Activated CD4-positive, alpha-beta memory T cell treated with anti-CD3 and anti-CD28 coated beads for 36 hours (primary cell): Measurements from ENCODE around the gene PPFIA1. TPM values are rescaled to one million over a fixed set of nuclear protein-coding genes. Genes with fewer than 3 reads are reported as not detected.
"Not testable (repeated sequence)": the region's sequence is repeated elsewhere in the genome, so short reads cannot be mapped to it uniquely, and the experiment has no call there.

Experiments used
- CTCF ChIA-PET: fragments of 350-600 bp; sonication (Branson Sonifier 250); formaldehyde crosslinking; loops from one replicate; lab custom pipeline; 2021; ENCODE audit warnings: antibody characterized with exemption, inconsistent platforms; lab: Charles Lee
- POLR2A ChIA-PET: fragments of 350-600 bp; sonication (Branson Sonifier 250); formaldehyde crosslinking; loops from one replicate; lab custom pipeline; 2021; ENCODE audit warnings: antibody characterized with exemption; lab: Charles Lee
- DNase-seq: peaks from one replicate; pipeline ENCODE4 v3.0.0-alpha.2; 2020
- H3K27ac Mint-ChIP-seq: one replicate; pipeline ENCODE4 v1.8.0; 2021; ENCODE audit warnings: mixed read lengths
- H3K27me3 Mint-ChIP-seq: one replicate; pipeline ENCODE4 v1.8.0; 2021; ENCODE audit warnings: mixed read lengths
- H3K36me3 Mint-ChIP-seq: one replicate; pipeline ENCODE4 v1.8.0; 2021; ENCODE audit warnings: mixed read lengths
- H3K4me1 Mint-ChIP-seq: one replicate; pipeline ENCODE4 v1.8.0; 2021; ENCODE audit warnings: low read depth, mixed read lengths
- H3K4me3 Mint-ChIP-seq: one replicate; pipeline ENCODE4 v1.8.0; 2021; ENCODE audit warnings: mild to moderate bottlenecking, mixed read lengths
- H3K9me3 Mint-ChIP-seq: one replicate; pipeline ENCODE4 v1.8.0; 2021; ENCODE audit warnings: mixed read lengths
- intact Hi-C: fragments of 100-400 bp; cut with micrococcal nuclease; formaldehyde crosslinking; loops from one replicate; pipeline ENCODE4 v1.15.1; 2023
- total RNA-seq, 2 experiments: library from RNA; stranded (reverse); gene quantifications; one replicate each; pipeline ENCODE4 v1.2.3, GENCODE V29; 2021

The PPFIA1 gene
- total RNA-seq, 2 experiments from 2014 or later = 23.1 to 26.7 TPM

DNA sequence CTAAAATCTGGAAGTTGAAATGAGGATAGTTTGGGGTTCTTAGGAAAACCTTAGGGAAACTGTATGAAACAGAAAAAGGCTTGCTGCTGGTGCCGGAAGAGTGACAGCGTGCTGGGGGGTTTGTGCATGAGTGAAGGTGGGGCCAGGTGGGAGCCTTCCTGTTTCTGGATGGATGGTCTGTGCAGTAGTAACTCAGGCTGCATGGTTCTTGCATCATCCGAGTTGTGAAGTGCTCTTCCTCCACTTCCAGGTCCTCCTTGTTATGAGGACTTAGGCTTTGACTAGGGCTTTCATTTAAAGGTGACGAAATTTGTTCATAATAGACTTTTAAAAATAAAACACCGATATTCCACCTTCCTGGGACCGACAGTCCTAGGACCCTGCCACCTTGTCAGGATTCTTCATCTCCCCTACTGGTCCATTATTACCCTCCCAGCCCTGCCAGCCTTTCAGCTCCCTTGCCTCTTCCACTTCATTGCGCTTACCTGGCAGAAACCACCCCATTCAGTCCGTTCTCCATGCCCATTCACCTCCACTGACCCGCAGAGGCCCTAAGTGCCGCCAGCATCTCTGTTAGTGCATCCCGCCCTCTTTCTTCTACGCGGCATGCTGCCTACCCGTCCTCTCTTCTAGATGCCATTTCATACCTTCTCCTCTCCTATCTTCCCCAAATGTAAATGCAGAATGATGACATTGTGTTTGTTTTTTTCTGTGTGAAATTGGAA, 47.3 kb downstream of the PPFIA1 start:
- no peaks in the 10 kb centered on the region for H3K27me3 Mint-ChIP-seq
- ChIA-PET POLR2A (no interaction called here), CTCF (no interaction called here)
- no peaks in the 10 kb centered on the region for H3K9me3 Mint-ChIP-seq
- DNase-seq = no peak
- intact Hi-C loops = no loop called here
- peaks cover 8% of the 10 kb centered on the region for H3K36me3 Mint-ChIP-seq
- H3K27ac Mint-ChIP-seq = no peak overlapping the region
- no peak overlapping the region for H3K4me3 Mint-ChIP-seq
- H3K4me1 Mint-ChIP-seq = peaks cover 10% of the 10 kb centered on the region

DNA sequence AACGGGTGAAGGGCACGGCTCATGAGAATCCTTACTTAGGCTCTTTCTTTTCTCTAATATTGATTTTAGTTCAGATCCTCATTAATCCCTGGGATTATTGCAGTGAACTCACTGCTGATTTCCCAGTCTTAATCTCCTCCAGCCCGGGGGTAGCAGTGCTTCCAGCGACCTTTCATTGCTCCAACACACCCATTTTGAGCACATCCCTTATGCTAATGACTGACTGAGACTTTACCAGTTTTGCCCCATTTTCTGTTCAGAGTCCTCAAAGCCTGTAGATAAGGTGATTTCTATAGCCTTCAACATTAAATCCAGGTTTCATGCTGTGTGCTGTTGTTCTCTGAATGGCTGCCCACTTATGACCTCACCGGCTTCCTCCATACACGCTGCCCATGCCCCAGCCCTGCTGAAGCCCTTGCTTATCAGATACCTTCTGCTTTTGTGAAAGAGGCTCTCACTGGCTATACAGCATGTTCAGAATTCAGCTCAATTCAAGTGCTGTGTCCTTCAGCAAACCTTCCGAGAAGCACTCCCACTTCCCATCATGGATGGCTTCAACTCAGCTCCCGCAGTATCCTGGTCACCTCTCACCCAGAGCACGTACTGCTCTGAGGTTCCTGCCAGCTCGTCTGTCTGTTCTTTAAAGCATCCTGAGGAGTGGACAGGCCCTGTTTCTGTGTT, 49.0 kb downstream of the PPFIA1 start:
- no peak overlapping the region for H3K4me3 Mint-ChIP-seq
- H3K36me3 Mint-ChIP-seq = peaks cover 9% of the 10 kb centered on the region
- intact Hi-C loops = no loop called here
- ChIA-PET CTCF (no interaction called here), POLR2A (no interaction called here)
- H3K4me1 Mint-ChIP-seq = peaks cover 3% of the 10 kb centered on the region
- DNase-seq = no peak
- H3K9me3 Mint-ChIP-seq = no peaks in the 10 kb centered on the region
- H3K27ac Mint-ChIP-seq = no peak overlapping the region
- no peaks in the 10 kb centered on the region for H3K27me3 Mint-ChIP-seq

DNA sequence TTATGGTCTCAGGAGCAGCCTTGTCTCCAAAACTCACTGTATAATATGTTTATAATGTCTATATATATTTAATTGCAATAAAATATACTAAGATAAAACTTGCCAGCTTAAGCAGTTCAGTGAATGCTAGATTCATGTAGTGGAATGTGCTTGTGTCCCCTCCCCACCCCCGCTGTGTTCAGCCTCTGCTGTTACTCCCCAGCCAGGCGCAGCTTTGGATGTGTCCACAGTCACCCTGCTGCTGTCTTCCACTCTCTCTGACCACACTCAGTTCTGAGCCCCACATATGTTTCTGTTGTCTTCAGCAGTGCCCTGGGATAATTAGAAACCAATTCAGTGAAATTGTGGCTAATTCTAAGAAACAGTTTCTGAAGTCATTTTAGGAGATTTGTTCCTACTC, 52.2 kb downstream of the PPFIA1 start:
- CTCF ChIA-PET = no interaction called here
- Mint-ChIP-seq H3K9me3 (no peaks in the 10 kb centered on the region), H3K4me1 (peaks cover 3% of the 10 kb centered on the region), H3K27me3 (no peaks in the 10 kb centered on the region), H3K27ac (no peak overlapping the region), H3K4me3 (no peak overlapping the region), H3K36me3 (peaks cover 22% of the 10 kb centered on the region)
- POLR2A ChIA-PET = no interaction called here
- intact Hi-C loops = no loop called here
- DNase-seq = no peak

DNA sequence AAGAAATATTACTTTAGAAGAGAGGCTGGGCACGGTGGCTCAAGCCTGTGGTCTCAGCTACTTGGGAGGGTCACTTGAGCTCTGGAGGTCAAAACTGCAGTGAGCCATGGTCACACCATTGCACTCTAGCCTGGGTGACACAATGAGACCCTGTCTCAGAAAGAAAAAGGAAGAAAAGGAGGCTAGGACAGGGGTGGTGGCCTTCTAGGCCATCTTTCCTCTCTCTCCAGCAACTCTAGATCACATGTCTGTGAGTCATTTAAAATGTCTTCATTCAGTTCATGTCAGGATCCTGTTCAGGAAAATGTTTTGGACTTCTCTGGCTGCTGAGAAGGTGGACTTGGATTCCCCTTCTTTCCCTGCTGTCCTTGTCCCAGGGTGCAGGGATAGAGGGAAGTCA, 53.3 kb downstream of the PPFIA1 start:
- H3K27me3 Mint-ChIP-seq = no peaks in the 10 kb centered on the region
- peaks cover 31% of the 10 kb centered on the region for H3K36me3 Mint-ChIP-seq
- H3K27ac Mint-ChIP-seq = no peak overlapping the region
- CTCF ChIA-PET = no interaction called here
- H3K4me3 Mint-ChIP-seq = no peak overlapping the region
- POLR2A ChIA-PET = no interaction called here
- H3K4me1 Mint-ChIP-seq = peaks cover 3% of the 10 kb centered on the region
- intact Hi-C loops = no loop called here
- H3K9me3 Mint-ChIP-seq = no peaks in the 10 kb centered on the region
- DNase-seq = no peak

DNA sequence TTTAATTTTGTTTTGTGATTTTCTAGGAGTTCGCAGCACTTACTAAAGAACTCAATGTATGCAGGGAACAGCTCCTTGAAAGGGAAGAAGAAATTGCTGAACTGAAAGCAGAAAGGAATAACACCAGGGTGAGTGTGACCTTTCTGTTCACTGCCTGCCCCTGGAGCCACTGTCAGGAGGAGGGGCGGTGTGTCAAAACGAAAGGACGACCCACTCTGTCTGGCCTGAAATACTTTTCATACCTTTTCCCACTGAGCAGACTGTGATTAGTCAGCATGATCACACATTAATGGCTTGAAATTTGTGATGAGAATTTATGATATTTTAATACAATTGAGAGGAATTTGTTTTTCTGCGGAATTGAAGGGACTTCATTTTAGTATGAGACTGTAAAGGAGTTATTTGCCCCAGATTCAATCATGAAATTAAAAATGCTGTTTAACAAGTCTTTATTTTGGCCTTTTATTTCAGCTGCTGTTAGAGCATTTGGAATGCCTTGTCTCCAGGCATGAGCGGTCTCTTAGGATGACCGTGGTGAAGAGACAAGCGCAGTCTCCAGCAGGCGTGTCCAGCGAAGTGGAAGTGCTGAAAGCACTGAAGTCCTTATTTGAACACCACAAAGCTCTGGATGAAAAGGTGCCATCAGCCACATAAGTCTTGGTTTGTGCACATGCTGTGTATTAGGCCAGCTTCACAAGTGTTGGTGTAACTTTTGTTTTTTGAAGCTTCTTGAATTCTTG, 54.1 kb downstream of the PPFIA1 start:
- no peak for DNase-seq
- Mint-ChIP-seq H3K27ac (no peak overlapping the region), H3K4me1 (peaks cover 3% of the 10 kb centered on the region), H3K9me3 (no peaks in the 10 kb centered on the region), H3K36me3 (peaks cover 32% of the 10 kb centered on the region), H3K27me3 (no peaks in the 10 kb centered on the region), H3K4me3 (no peak overlapping the region)
- CTCF ChIA-PET = no interaction called here
- POLR2A ChIA-PET = no interaction called here
- intact Hi-C loops = no loop called here

DNA sequence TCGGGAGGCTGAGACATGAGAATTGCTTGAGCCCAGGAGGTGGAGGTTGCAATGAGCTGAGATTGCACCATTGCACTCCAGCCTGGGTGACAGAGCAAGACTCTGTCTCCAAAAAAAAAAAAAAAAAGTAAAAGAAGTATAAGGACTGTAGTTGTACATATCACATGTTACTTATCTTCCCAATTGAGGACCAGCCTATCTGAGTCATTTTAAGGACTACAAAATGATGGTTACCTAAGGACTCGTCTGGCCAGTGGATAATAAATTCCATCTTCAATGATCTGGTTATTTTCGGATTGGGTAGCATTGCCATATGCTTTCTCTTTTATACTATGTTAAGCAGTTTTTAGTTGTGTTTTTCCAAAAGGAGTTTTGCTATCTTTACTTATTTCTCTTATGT, 55.3 kb downstream of the PPFIA1 start:
- ChIA-PET POLR2A (no interaction called here), CTCF (no interaction called here)
- intact Hi-C loops = no loop called here
- no peaks in the 10 kb centered on the region for H3K9me3 Mint-ChIP-seq
- H3K27me3 Mint-ChIP-seq = no peaks in the 10 kb centered on the region
- peaks cover 3% of the 10 kb centered on the region for H3K4me1 Mint-ChIP-seq
- H3K4me3 Mint-ChIP-seq = no peak overlapping the region
- peaks cover 38% of the 10 kb centered on the region for H3K36me3 Mint-ChIP-seq
- no peak for DNase-seq
- no peak overlapping the region for H3K27ac Mint-ChIP-seq

DNA sequence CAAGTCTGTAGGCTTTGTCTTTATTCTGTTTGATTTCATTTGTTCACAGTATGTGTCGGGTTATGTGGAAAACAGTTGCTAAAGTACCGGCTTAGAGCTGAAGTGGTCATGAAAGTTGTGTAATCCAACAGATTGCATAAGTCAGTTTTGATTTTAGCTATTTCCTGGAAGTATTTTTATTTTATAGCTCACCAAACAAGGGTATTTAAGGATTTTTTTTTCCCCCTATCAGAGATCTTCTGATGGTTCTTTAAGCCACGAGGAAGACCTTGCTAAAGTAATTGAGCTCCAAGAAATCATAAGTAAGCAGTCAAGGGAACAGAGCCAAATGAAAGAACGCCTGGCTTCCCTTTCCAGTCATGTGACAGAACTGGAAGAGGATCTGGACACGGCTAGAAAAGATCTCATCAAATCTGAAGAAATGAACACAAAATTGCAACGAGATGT, 55.9 kb downstream of the PPFIA1 start:
- DNase-seq = no peak
- H3K27me3 Mint-ChIP-seq = no peaks in the 10 kb centered on the region
- no peaks in the 10 kb centered on the region for H3K9me3 Mint-ChIP-seq
- no peak overlapping the region for H3K4me3 Mint-ChIP-seq
- peaks cover 3% of the 10 kb centered on the region for H3K4me1 Mint-ChIP-seq
- peaks cover 37% of the 10 kb centered on the region for H3K36me3 Mint-ChIP-seq
- H3K27ac Mint-ChIP-seq = no peak overlapping the region
- ChIA-PET POLR2A (no interaction called here), CTCF (no interaction called here)
- intact Hi-C loops = no loop called here

DNA sequence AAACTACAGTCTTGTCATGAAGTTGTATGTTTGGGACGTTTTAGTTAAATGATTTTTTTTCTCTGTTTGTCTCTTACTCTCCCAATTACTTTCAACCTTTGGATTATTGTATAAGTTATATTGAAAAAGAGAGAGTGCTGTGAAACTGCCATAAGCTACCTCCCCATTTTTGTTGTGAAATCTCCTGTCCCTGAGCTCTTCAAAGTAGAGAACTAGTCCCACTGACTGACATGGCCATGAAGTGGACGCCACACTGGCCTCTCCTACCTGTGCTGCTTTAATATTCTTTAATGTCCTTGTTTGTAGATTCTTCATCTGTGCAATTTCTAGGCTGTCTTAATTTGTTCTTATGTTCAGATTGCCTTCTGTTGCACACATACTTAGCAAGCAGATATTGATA, 56.3 kb downstream of the PPFIA1 start:
- Mint-ChIP-seq H3K36me3 (peaks cover 38% of the 10 kb centered on the region), H3K27me3 (no peaks in the 10 kb centered on the region), H3K9me3 (no peaks in the 10 kb centered on the region), H3K4me3 (no peak overlapping the region), H3K27ac (no peak overlapping the region), H3K4me1 (peaks cover 3% of the 10 kb centered on the region)
- CTCF ChIA-PET = no interaction called here
- intact Hi-C loops = no loop called here
- POLR2A ChIA-PET = no interaction called here
- no peak for DNase-seq

DNA sequence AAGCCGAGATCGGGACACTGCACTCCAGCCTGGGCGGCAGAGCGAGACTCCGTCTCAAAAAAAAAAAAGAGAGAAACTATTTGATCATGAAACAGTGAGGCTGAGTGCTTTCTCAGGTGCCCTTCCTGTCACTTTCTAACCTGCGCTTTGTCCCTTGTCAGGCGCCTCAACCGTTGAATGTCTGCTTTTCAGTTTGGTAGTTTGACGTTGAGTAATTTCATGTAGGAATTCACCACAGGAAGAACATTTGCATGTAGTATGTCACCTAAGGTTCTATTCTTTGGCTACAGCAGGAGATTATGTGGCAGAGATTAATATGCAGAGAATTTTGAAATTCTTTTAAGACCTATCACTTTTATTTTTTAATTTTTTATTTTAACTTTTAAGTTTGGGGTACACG, 57.2 kb downstream of the PPFIA1 start:
- H3K27ac Mint-ChIP-seq = no peak overlapping the region
- peaks cover 3% of the 10 kb centered on the region for H3K4me1 Mint-ChIP-seq
- H3K36me3 Mint-ChIP-seq = peaks cover 42% of the 10 kb centered on the region
- no peak for DNase-seq
- intact Hi-C loops = no loop called here
- no peak overlapping the region for H3K4me3 Mint-ChIP-seq
- H3K9me3 Mint-ChIP-seq = no peaks in the 10 kb centered on the region
- ChIA-PET CTCF (no interaction called here), POLR2A (no interaction called here)
- H3K27me3 Mint-ChIP-seq = no peaks in the 10 kb centered on the region

DNA sequence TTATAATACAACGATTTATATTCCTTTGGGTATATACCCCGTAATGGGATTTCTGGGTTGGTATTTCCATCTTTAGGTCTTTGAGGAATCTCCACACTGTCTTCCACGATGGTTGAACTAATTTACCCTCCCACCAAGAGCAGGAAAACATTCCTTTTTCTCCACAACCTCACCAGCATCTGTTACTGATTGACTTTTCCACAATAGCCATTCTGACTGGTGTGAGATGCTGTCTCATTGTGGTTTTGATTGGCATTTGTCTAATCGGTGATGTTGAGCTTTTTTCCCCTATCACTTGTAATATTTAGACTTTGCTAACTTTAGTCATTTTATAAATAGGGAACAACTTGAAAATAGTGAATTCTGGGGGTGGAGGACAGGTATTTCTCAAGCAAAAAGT, 58.1 kb downstream of the PPFIA1 start:
- H3K4me3 Mint-ChIP-seq = no peak overlapping the region
- POLR2A ChIA-PET = no interaction called here
- H3K27me3 Mint-ChIP-seq = no peaks in the 10 kb centered on the region
- CTCF ChIA-PET = no interaction called here
- no peak for DNase-seq
- no peak overlapping the region for H3K27ac Mint-ChIP-seq
- intact Hi-C loops = no loop called here
- H3K9me3 Mint-ChIP-seq = no peaks in the 10 kb centered on the region
- H3K4me1 Mint-ChIP-seq = peaks cover 3% of the 10 kb centered on the region
- H3K36me3 Mint-ChIP-seq = peaks cover 49% of the 10 kb centered on the region

DNA sequence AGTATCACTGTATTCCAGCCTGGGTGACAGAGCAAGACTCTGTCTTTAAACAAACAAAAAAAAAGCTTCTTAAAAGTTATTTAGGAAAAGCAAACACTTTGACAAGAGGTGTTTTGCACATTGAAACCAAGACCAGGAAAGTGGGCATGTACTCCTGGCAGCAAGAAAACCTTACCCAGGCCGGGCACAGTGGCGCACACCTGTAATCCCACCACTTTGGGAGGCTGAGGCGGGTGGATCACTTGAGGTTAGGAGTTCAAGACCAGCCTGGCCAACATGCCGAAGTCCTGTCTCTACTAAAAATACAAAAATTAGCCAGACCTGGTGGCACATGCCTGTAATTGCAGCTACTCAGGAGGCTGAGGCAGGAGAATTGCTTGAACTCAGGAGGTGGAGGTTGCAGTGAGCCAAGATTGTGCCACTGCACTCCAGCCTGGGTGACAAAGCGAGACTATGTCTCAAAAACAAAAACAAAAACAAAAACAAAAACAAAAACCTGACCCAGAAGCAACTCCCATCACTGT, 60.9 kb downstream of the PPFIA1 start:
- H3K4me3 Mint-ChIP-seq, H3K9me3 Mint-ChIP-seq, POLR2A ChIA-PET, H3K27me3 Mint-ChIP-seq, H3K27ac Mint-ChIP-seq, intact Hi-C loops, H3K4me1 Mint-ChIP-seq, DNase-seq: not testable (repeated sequence)
- H3K36me3 Mint-ChIP-seq = peaks cover 60% of the 10 kb centered on the region
- CTCF ChIA-PET = interaction anchor here (0.7 to 1.5 kb wide), 2 partner anchors 38 to 47 kb away, joined by 3 to 6 read pairs; no protein-coding TSS in a partner anchor

DNA sequence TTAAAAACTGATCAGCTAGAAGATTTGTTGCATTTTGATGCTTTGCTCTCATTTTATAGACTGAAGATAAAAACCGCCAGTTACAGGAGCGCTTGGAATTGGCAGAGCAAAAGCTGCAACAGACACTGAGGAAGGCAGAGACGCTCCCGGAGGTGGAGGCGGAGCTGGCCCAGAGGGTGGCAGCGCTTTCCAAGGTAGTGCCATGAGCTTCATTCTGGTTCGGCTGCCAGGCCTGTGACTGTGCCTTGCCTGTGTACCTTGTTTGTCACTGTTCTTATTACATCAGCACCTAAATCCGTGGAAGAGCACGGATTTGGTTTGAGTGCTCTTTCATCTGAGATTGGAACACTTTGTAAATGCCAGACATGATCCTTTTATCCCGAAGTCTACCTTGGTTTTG, 61.4 kb downstream of the PPFIA1 start:
- peaks cover 59% of the 10 kb centered on the region for H3K36me3 Mint-ChIP-seq

More for the DNA sequence above, 61.4 kb downstream of the PPFIA1 start:
- intact Hi-C loops = no loop called here
- Mint-ChIP-seq H3K4me1 (no peaks in the 10 kb centered on the region), H3K27me3 (no peaks in the 10 kb centered on the region), H3K4me3 (no peak overlapping the region), H3K9me3 (no peaks in the 10 kb centered on the region), H3K27ac (no peak overlapping the region)
- ChIA-PET POLR2A (interaction anchor here (0.6 kb wide), 1 partner anchor 14 kb away, joined by 3 read pairs; no protein-coding TSS in a partner anchor), CTCF (interaction anchor here (1.5 kb wide), 1 partner anchor 38 kb away, joined by 6 read pairs; no protein-coding TSS in a partner anchor)
- DNase-seq = no peak
